Fibroblast of pulmonary artery (primary cell): ENCODE results near the gene NDFIP1.

ENCODE experiments used
- DNase-seq: peaks from one replicate; pipeline ENCODE4 v3.0.0-alpha.2; 2010; ENCODE audit warnings: low read depth
- H3K4me3 ChIP-seq: replicated peaks from 2 replicates; pipeline ENCODE4 v1.5.1; 2011; ENCODE audit warnings: low read depth, mild to moderate bottlenecking, control low read depth, low read length, moderate library complexity
- CTCF ChIP-seq: IDR thresholded peaks from 2 replicates; pipeline ENCODE4 v1.5.1; 2011; ENCODE audit warnings: mild to moderate bottlenecking, control low read depth, low read length, inconsistent platforms; ENCODE audit errors: missing control alignments

Gene NDFIP1

GRCh38 chr5:142178651-142179050 is 70.1 kb downstream of the NDFIP1 start:
- no peak for DNase-seq
- no peak overlapping the region for H3K4me3 ChIP-seq
- TF ChIP-seq CTCF = no peak

GRCh38 chr5:142179776-142180387 is 71.3 kb downstream of the NDFIP1 start:
- DNase-seq = no peak

GRCh38 chr5:142181096-142181495 is 72.5 kb downstream of the NDFIP1 start:
- no peak for DNase-seq
- TF ChIP-seq CTCF = no peak
- no peak overlapping the region for H3K4me3 ChIP-seq

More at GRCh38 chr5:142179776-142180387, 71.3 kb downstream of the NDFIP1 start:
- no peak overlapping the region for H3K4me3 ChIP-seq
- TF ChIP-seq CTCF = no peak

- H3K4me3 ChIP-seq = no peak overlapping the region
- no peak for TF ChIP-seq CTCF
- no peak for DNase-seq
These were observed 73.1 kb downstream of the NDFIP1 start for GRCh38 chr5:142181547-142182163.

- no peak overlapping the region for H3K4me3 ChIP-seq
- DNase-seq = no peak
- no peak for TF ChIP-seq CTCF
These were observed 74.3 kb downstream of the NDFIP1 start for GRCh38 chr5:142182840-142183239.

- no peak for DNase-seq
- H3K4me3 ChIP-seq = no peak overlapping the region
- TF ChIP-seq CTCF = no peak
These were observed 75.0 kb downstream of the NDFIP1 start for GRCh38 chr5:142183561-142183960.

GRCh38 chr5:142184988-142185387 is 76.4 kb downstream of the NDFIP1 start:
- H3K4me3 ChIP-seq = no peak overlapping the region
- no peak for TF ChIP-seq CTCF
- DNase-seq = no peak
